Fibroblast of villous mesenchyme (primary cell): ENCODE data around the gene METTL2B. TPM values are rescaled to one million over a fixed set of nuclear protein-coding genes. Genes with fewer than 3 reads are reported as not detected.
"Not testable (repeated sequence)": the region's sequence is repeated elsewhere in the genome, so short reads cannot be mapped to it uniquely, and the experiment has no call there.

ENCODE experiments used
- DNase-seq: peaks from one replicate; pipeline ENCODE4 v3.0.0-alpha.2; 2010; ENCODE audit warnings: low read depth
- H3K4me3 ChIP-seq: 2 replicates; pipeline ENCODE4 v1.5.1; 2011; ENCODE audit warnings: low read depth, mild to moderate bottlenecking, low read length
- CTCF ChIP-seq: IDR thresholded peaks from 2 replicates; pipeline ENCODE4 v1.5.1; 2012; ENCODE audit warnings: low read depth, mild to moderate bottlenecking, low read length; ENCODE audit not compliant: insufficient read depth
- total RNA-seq: library from RNA; depleted of rRNA; stranded (reverse); fragments of >200 nt; gene quantifications from 2 replicates; pipeline ENCODE4 v1.2.3, GENCODE V29; 2012

Gene METTL2B
- total RNA-seq, 1 donor, result 36.7 TPM

GRCh38 chr7:128497405-128497804 lies 20.9 kb downstream of the METTL2B start:
- no peak for DNase-seq
- no peak for TF ChIP-seq CTCF

GRCh38 chr7:128505416-128505815 lies 28.9 kb downstream of the METTL2B start:
- H3K4me3 ChIP-seq, DNase-seq: not testable (repeated sequence)

More at GRCh38 chr7:128497405-128497804, 20.9 kb downstream of the METTL2B start:
- H3K4me3 ChIP-seq, result no peak overlapping the region

- DNase-seq, H3K4me3 ChIP-seq: not testable (repeated sequence)
These were observed 30.3 kb downstream of the METTL2B start for GRCh38 chr7:128506819-128507218.

GRCh38 chr7:128507321-128507993 lies 30.9 kb downstream of the METTL2B start:
- H3K4me3 ChIP-seq, DNase-seq: not testable (repeated sequence)

GRCh38 chr7:128511692-128512091 lies 35.1 kb downstream of the METTL2B start:
- H3K4me3 ChIP-seq, DNase-seq: not testable (repeated sequence)

- not testable (repeated sequence) for H3K4me3 ChIP-seq, DNase-seq
These were observed 38.7 kb downstream of the METTL2B start for GRCh38 chr7:128515232-128515631.

- DNase-seq, H3K4me3 ChIP-seq: not testable (repeated sequence)
These were observed 40.5 kb downstream of the METTL2B start for GRCh38 chr7:128517023-128517422.

GRCh38 chr7:128523226-128523931 lies 46.8 kb downstream of the METTL2B start:
- DNase-seq, result peak; percentile 61
- H3K4me3 ChIP-seq, result not testable (repeated sequence)

GRCh38 chr7:128523932-128524524 lies 47.5 kb downstream of the METTL2B start:
- not testable (repeated sequence) for DNase-seq, H3K4me3 ChIP-seq

- not testable (repeated sequence) for H3K4me3 ChIP-seq, DNase-seq
These were observed 49.0 kb downstream of the METTL2B start for GRCh38 chr7:128525584-128525983.

GRCh38 chr7:128526062-128526466 lies 49.5 kb downstream of the METTL2B start:
- H3K4me3 ChIP-seq, DNase-seq: not testable (repeated sequence)

GRCh38 chr7:128529191-128529590 lies 52.6 kb downstream of the METTL2B start:
- not testable (repeated sequence) for H3K4me3 ChIP-seq, DNase-seq

GRCh38 chr7:128530121-128530854 lies 53.7 kb downstream of the METTL2B start:
- H3K4me3 ChIP-seq, result peak overlapping the region; percentile 64
- DNase-seq, result not testable (repeated sequence)
